OCI-LY1 (cell line): ENCODE measurements around the gene ERVV-1.

Source experiments
- CTCF ChIP-seq: fragments of 200-600 bp; sonication (generic), shearing (Covaris generic); IDR thresholded peaks from 2 replicates; pipeline ENCODE4 v1.5.1; 2017; ENCODE audit warnings: mild to moderate bottlenecking, antibody characterized with exemption, low read length, moderate library complexity, mixed read lengths
- EZH2 ChIP-seq: fragments of 200-600 bp; sonication (generic), shearing (Covaris generic); IDR thresholded peaks from 2 replicates; pipeline ENCODE4 v1.8.0; 2017; ENCODE audit warnings: borderline replicate concordance, mixed run types, mild to moderate bottlenecking, antibody characterized with exemption, low read length, moderate library complexity, mixed read lengths

- no peak for TF ChIP-seq CTCF
- TF ChIP-seq EZH2: no peak
These were observed 45.9 kb upstream of the ERVV-1 start for GRCh38 chr19:52967772-52968171.
